A673 (cell line): ENCODE results near the gene MYLK. TPM values are rescaled to one million over a fixed set of nuclear protein-coding genes. Genes with fewer than 3 reads are reported as not detected.
A peak's percentile ranks its signal among the peaks of the same experiment; 100 is the strongest.

Source experiments
- BruUV-seq: library from RNA; stranded (reverse); fragments of 400-500 nt; replicated peaks from 2 replicates; lab custom pipeline; 2021; lab: Mats Ljungman, UMichigan
- CTCF ChIA-PET: fragments of 300-600 bp; sonication (Branson Sonifier 250); formaldehyde crosslinking; loops from one replicate; lab custom pipeline; 2022; ENCODE audit warnings: antibody characterized with exemption; lab: Charles Lee
- POLR2A ChIA-PET: fragments of 300-600 bp; sonication (Branson Sonifier 250); formaldehyde crosslinking; loops from one replicate; lab custom pipeline; 2022; ENCODE audit warnings: antibody characterized with exemption; ENCODE audit not compliant: low non-redundant PET; lab: Charles Lee
- DNase-seq: peaks from one replicate; pipeline ENCODE4 v3.0.0-alpha.2; 2015; ENCODE audit warnings: low spot score
- H3K27ac ChIP-seq: fragments of 200-600 bp; sonication (generic); 2 replicates; pipeline ENCODE4 v1.5.1; 2016; ENCODE audit warnings: mixed run types, low read depth, mild to moderate bottlenecking, mixed read lengths, antibody characterized with exemption, low read length; ENCODE audit not compliant: poor library complexity, severe bottlenecking
- H3K27me3 ChIP-seq: fragments of 200-600 bp; sonication (generic); replicated peaks from 2 replicates; pipeline ENCODE4 v1.6.1; 2017; ENCODE audit warnings: mixed run types, low read depth, mild to moderate bottlenecking, mixed read lengths, antibody characterized with exemption, low read length; ENCODE audit not compliant: insufficient read depth, poor library complexity
- H3K36me3 ChIP-seq: fragments of 200-600 bp; sonication (generic); 2 replicates; pipeline ENCODE4 v1.6.1; 2016; ENCODE audit warnings: mixed run types, mild to moderate bottlenecking, mixed read lengths, antibody characterized with exemption, low read length; ENCODE audit not compliant: insufficient read depth, poor library complexity, severe bottlenecking
- H3K4me1 ChIP-seq: fragments of 200-600 bp; sonication (generic); 2 replicates; pipeline ENCODE4 v1.6.1; 2017; ENCODE audit warnings: mixed run types, mild to moderate bottlenecking, mixed read lengths, antibody characterized with exemption, low read length; ENCODE audit not compliant: insufficient read depth, poor library complexity, severe bottlenecking
- H3K4me3 ChIP-seq: fragments of 200-600 bp; sonication (generic); 2 replicates; pipeline ENCODE4 v1.5.1; 2016; ENCODE audit warnings: low read depth, mixed run types, mild to moderate bottlenecking, mixed read lengths, low read length; ENCODE audit not compliant: poor library complexity, severe bottlenecking
- H3K9me3 ChIP-seq: fragments of 200-600 bp; sonication (generic); 2 replicates; pipeline ENCODE4 v1.6.1; 2016; ENCODE audit warnings: mixed run types, low read depth, mild to moderate bottlenecking, mixed read lengths, antibody characterized with exemption, low read length; ENCODE audit not compliant: poor library complexity, severe bottlenecking
- EZH2 ChIP-seq: fragments of 200-600 bp; sonication (generic); IDR thresholded peaks from 2 replicates; pipeline ENCODE4 v1.6.1; 2017; ENCODE audit warnings: borderline replicate concordance, low read depth, mild to moderate bottlenecking, mixed read lengths, antibody characterized with exemption, low read length; ENCODE audit not compliant: poor library complexity, severe bottlenecking
- intact Hi-C: fragments of 100-400 bp; cut with micrococcal nuclease; formaldehyde crosslinking; loops from one replicate; pipeline ENCODE4 v1.10.0; 2022; ENCODE audit not compliant: unreplicated experiment
- total RNA-seq: library from RNA; stranded (reverse); gene quantifications from 2 replicates; pipeline ENCODE4 v1.2.3, GENCODE V29; 2021
- TF ChIP-seq, protein P1 (sequence below): fragments of 300-800, 200-600 bp; sonication (generic); conservative IDR thresholded peaks from 2 replicates; pipeline ENCODE4 v1.5.1; 2017; ENCODE audit warnings: low read depth, mild to moderate bottlenecking, antibody characterized with exemption, low read length, moderate library complexity, mixed read lengths

MYLK gene
- total RNA-seq, 1 experiment from 2014 or later = 3.9 TPM

DNA sequence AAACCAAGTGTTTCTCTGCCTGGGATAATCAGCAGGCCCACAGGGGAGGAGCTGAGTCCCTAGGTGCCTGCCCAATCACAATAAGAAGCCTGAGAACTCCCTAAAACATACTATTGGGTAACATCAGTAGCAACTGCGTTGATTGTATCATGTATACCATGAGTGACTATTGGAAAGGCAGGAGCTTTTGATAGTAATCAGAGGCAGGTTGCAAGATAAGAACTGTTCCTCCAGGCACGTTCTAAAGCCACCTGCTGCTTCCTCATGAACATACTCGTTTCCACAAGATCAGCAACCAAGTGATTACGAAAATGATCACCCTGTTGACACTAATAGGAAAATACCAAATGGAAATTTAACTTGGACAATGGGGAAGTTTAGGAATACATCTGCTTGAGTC lies 6.7 kb downstream of the MYLK start:
- H3K27ac ChIP-seq = no peak overlapping the region
- no peaks in the 10 kb centered on the region for H3K27me3 ChIP-seq
- no peak for DNase-seq
- no peaks in the 10 kb centered on the region for H3K36me3 ChIP-seq
- no peak overlapping the region for H3K4me3 ChIP-seq
- CTCF ChIA-PET = no interaction called here
- TF ChIP-seq, protein P1, sequence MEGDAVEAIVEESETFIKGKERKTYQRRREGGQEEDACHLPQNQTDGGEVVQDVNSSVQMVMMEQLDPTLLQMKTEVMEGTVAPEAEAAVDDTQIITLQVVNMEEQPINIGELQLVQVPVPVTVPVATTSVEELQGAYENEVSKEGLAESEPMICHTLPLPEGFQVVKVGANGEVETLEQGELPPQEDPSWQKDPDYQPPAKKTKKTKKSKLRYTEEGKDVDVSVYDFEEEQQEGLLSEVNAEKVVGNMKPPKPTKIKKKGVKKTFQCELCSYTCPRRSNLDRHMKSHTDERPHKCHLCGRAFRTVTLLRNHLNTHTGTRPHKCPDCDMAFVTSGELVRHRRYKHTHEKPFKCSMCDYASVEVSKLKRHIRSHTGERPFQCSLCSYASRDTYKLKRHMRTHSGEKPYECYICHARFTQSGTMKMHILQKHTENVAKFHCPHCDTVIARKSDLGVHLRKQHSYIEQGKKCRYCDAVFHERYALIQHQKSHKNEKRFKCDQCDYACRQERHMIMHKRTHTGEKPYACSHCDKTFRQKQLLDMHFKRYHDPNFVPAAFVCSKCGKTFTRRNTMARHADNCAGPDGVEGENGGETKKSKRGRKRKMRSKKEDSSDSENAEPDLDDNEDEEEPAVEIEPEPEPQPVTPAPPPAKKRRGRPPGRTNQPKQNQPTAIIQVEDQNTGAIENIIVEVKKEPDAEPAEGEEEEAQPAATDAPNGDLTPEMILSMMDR = no peak
- TF ChIP-seq EZH2 = no peak
- POLR2A ChIA-PET = no interaction called here
- intact Hi-C loops = no loop called here
- no peaks in the 10 kb centered on the region for H3K9me3 ChIP-seq
- H3K4me1 ChIP-seq = no peaks in the 10 kb centered on the region
- no TSS peak for BruUV-seq

- ChIA-PET POLR2A (no interaction called here), CTCF (no interaction called here)
- no peak overlapping the region for H3K27ac ChIP-seq
- intact Hi-C loops = no loop called here
- TF ChIP-seq, protein P1 = peak; percentile 46
- no peak for TF ChIP-seq EZH2
- H3K4me3 ChIP-seq = no peak overlapping the region
- DNase-seq = no peak
- H3K36me3 ChIP-seq = no peaks in the 10 kb centered on the region
- no peaks in the 10 kb centered on the region for H3K4me1 ChIP-seq
- BruUV-seq = no TSS peak
- H3K9me3 ChIP-seq = no peaks in the 10 kb centered on the region
- no peaks in the 10 kb centered on the region for H3K27me3 ChIP-seq
These were observed 7.3 kb downstream of the MYLK start for GRCh38 chr3:123876858-123877257.

GRCh38 chr3:123872621-123873020 lies 11.5 kb downstream of the MYLK start:
- Histone ChIP-seq H3K27ac (no peak overlapping the region), H3K4me3 (no peak overlapping the region), H3K9me3 (no peaks in the 10 kb centered on the region), H3K4me1 (no peaks in the 10 kb centered on the region), H3K27me3 (no peaks in the 10 kb centered on the region), H3K36me3 (no peaks in the 10 kb centered on the region)
- ChIA-PET CTCF (interaction anchor here (0.5 kb wide), 1 partner anchor 220 kb away, joined by 3 read pairs; no protein-coding TSS in a partner anchor), POLR2A (no interaction called here)
- TF ChIP-seq, protein P1 = no peak
- TF ChIP-seq EZH2 = no peak
- intact Hi-C loops = no loop called here
- BruUV-seq = no TSS peak
- no peak for DNase-seq
